Stimulated activated CD8-positive, alpha-beta memory T cell treated with anti-CD3 and anti-CD28 coated beads, Interleukin-12 subunit alpha, Interleukin-12 subunit beta, amount 100 ng/mL, for 1 hour (primary cell): ENCODE measurements around the gene MSI2.

Experiments used
- DNase-seq: peaks from one replicate; pipeline ENCODE4 v3.0.0-alpha.2; 2020; ENCODE audit warnings: low read depth

The MSI2 gene

DNA sequence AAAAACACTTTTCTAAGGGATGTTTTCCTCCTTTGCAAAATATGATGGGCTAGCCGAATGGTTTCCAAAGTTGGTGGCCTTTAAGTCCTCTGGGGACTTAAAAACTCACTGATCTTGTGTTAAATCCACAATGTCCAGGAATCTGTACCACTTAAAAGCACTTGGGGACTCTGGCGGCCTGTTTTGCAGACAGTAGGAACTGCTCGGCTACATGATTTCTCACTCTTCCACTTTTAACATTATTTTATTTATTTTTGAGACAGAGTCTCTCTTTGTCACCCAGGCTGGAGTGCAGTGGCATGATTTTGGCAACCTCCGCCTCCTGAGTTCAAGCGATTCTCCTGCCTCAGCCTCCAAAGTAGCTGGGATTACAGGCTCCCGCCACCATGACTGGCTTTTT is 9.1 kb upstream of the MSI2 start:
- DNase-seq: no peak

GRCh38 chr17:57247913-57248312 is 8.4 kb upstream of the MSI2 start:
- no peak for DNase-seq

- no peak for DNase-seq
Measured at GRCh38 chr17:57249520-57249919, 6.8 kb upstream of the MSI2 start.

DNA sequence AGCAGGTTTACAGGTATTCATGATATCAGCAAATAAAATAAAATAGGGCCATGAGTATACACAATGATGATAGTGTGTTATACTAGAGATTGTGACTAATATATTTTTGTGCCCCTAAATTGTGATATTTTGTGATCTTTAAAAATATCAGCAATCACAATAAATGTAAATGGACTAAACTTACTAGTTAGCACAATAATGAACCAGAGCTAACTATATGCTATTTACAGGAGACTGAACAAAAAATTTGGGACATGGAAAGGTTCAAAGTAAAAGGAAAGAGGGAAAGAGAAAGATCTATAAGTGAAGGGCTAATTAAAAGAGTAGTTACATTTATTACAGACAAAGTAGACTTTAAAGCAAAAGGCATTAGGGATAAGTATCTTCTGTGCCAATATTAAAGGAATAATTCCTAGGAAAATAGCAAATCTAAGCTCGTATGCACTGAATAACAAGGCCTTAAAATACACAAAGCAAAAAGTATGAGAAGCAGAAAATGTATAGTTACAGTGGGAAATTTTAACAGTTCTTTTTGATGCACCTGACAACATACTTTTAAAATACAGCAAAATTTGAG is 5.0 kb upstream of the MSI2 start:
- DNase-seq: no peak

DNA sequence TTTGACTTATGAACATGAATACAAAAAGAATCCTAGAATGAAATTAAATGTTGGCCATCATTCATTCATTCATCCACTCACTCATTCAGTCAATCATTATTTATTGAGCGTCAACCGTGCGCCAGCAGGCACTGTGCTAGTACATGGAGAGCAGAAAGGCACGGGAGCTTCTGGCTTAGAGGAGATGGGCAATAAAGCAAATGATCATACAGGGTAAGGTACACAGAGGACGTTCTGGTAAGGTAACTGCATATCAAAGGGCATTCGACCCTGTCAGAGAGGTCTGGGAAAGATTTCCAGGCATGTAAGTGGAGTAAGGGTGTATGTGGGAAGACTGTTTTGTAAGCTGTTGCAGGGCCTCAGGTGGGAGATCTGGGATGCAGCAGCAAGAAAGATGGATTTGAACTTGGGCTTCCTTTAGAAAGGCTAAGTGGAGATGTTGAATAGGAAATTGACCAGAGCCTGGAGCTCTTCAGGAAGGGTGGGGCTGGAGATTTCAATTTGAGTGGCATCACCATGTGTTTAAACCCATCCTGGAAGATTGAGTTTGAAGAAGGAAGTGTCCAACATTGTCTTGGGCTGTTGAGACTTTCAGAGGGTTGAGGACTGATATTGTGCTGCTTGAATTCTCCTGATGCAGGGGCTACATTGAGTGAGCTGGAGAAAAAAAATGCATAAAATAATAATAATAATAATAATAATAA is 2.8 kb upstream of the MSI2 start:
- no peak for DNase-seq

- no peak for DNase-seq
Measured at GRCh38 chr17:57255182-57255775, 1.0 kb upstream of the MSI2 start.

GRCh38 chr17:57256708-57257112 is 387 bp downstream of the MSI2 start:
- no peak for DNase-seq

DNA sequence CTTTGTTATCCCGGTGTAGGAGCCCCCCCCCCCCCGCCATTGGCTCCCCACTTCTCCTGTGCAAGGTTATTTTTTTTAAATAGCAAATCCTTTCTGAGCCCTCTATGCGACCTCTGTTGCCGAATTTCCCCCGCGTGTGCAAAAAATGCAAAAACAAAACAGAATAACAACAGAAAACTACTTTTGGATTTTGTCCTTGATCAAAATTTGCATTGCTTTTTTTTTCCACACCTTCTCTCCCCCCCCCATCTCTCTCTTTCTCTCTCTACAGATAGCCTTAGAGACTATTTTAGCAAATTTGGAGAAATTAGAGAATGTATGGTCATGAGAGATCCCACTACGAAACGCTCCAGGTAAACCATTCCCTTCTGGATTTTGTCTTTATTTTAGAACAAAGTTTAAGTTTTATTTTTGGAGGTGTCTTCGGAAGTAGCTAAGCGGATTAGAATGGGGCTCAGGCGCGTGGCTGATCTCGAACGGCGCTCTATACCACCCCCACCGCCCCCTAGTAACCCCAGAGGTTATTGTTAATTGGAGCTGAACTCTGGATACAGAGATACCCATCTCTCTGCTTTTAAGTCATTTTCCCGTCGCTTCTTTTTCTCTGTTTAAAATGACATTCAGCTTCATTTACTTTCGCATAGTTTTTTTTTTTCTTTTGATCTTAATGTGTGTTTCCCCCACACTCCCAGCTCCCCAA is 1.0 kb downstream of the MSI2 start:
- DNase-seq: no peak

DNA sequence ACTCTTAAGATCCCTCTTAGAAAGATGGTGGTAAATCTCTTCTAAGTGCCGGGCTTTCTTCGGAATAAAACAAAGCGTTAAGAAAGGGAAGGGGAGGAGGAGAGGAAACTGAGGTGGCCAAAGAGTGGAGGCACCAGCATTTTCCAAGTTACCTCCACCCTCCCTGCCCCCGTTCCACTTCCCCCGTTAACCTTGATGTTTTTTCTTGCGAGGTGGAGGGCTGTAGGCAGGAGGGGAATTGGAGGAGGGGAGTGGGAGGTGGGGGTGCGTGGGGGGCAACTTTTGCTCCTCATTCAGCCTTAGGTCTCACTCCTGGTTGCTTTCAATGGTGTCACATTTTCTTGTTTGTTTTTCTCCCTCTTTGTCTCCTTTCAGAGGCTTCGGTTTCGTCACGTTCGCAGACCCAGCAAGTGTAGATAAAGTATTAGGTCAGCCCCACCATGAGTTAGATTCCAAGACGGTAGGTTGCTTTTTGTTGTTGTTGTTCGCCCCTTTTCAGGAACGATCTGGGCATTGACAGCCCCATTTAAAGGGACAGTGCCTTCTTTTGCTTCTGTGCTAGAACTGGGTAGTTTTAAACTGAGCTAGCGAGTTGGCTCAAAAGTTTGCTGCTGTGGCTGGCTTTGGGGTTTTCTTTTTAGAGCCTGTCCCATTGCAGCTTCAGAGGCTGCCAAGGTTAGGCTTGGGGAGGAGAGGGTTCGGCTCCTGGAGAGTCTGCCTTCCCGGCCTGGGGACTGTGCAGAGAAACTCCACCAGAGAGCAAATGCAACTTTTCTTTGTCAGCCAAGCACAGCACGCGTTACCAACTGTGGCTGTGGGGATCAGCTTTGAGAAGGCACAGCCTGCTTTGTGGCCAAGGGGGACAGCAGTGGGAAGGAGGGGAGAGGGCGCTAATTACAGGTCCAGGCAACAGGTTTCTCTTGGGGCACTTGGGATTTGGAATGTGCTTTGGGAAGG is 1.9 kb downstream of the MSI2 start:
- no peak for DNase-seq

DNA sequence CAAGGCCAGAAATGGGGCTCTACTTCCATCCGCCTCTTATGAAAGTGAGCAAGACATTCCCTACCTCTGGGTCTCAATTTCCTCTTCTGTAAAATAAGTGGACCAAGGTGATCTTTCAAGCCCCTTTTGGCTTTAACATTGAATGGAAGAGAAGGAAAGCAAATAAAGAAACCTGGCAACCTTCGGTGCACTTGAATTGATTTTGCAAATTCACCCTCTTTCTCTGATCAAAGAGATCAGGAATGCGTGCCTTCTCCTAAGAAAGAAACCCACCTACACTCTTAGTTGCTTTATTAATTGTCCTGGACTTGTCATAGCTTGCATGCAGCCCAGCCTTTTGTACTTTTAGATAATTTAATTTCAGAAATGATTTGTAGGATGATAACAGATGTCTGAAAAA is 3.0 kb downstream of the MSI2 start:
- DNase-seq: no peak

DNA sequence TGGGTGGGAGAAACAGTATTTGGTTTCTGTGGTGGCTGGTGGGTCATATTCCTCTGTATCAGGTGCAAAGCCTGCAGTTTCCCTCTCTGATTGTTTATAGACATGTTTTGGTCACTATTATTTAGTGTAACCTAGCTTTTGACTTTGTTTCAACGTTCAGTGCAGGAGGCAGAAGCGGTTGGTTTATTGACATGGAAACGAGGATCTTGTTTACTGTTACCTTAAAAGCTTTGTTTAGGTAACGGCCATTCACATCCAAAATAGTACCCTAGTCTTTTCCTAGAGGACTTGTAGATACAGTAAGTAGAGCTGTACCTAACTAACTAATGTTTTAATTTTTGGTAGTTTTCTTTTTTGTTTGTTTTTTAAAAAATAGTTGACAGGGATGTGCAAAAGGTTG is 3.5 kb downstream of the MSI2 start:
- DNase-seq: no peak

DNA sequence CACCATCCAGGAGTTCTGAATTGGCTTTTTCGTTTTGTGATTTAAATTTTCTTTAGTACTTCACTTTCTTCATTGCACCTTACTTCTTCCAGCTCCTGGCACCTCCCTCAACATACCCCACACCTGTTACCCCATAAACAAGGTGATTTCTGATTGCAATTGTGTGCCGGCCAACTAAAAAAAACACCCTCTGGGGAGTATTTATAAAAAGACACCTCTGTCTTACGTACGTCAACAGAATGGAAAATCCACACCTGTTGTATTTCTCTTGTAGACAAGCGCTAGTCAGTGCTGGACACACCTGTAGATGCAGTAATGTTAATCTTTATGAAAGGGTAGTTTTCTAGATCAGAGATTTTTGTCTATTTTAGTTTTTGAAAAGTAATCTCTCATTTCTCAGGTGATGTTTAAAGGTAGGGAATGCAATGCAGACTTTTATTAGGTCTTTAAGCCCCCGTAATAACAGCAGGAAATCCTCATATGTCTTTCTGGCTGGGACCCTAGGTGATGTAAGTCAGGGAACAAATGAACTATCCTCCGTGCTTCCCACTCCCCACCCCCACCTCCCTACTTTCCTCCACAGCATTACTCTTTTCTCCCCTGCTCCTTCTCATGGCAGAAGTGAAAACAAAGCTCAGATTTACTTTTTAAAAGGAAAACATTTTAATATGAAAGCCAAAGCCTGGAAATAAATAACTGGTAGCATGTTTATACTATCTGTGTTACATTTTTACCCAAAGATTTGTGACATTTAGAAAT is 4.2 kb downstream of the MSI2 start:
- DNase-seq: no peak

- DNase-seq: no peak
Measured at GRCh38 chr17:57261084-57261461, 4.8 kb downstream of the MSI2 start.

GRCh38 chr17:57262557-57262956 is 6.2 kb downstream of the MSI2 start:
- DNase-seq: no peak

DNA sequence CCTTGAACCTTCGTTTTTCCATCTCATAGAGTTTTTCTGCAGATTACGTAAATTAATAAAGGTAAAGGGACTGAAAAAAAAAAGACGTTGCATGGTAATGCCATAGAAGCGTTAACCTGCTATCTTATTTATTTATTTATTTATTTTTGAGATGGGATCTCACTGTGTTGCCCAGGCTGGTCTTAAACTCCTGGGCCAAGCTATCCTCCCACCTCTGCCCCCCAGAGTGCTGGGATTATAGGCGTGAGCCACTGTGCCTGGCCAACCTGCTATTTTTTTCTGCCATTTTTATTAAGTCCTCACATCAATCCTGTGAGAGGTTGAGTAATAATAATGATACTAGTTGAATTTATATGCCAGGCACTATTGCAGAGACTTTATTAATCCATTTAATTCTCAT is 7.9 kb downstream of the MSI2 start:
- no peak for DNase-seq

DNA sequence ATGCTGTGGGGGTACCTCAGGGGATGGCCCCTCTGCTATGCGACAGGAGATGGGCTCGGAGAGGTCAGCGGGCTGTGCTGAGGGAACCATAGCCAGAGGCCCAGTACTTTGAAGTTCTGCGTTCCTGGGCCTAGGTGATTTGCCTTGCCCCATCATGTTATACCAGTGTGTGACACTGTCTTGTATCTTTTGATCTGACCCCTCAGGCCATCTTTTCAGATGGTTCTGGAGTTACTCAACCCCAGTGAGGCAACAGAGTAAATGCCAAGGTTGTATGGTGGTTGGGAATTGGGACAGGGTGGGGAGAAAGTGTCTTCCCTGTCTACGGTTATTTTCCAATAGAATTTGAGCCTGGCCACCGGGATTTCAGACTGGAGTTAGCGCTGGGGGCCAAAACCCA is 8.5 kb downstream of the MSI2 start:
- DNase-seq: no peak

- no peak for DNase-seq
Measured at GRCh38 chr17:57266902-57267311, 10.6 kb downstream of the MSI2 start.

DNA sequence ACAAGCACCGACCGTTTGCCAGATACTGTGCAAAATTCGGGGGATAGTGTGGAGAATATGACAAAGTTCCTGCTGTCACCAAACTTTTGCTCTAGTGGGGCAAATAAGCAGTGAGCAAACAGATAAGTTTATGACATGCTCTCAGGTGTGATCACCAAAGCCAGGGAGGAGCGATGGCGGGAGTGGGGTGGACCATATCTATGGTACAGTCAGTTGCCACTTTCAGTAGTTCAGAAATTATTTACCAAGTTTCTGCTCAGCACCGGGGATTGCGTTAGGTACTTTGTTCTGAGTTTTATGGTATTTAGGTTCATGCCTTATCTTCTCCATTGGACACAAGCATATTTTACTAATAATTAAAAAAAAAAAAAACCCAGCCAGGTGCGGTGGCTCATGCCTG is 11.9 kb downstream of the MSI2 start:
- no peak for DNase-seq

DNA sequence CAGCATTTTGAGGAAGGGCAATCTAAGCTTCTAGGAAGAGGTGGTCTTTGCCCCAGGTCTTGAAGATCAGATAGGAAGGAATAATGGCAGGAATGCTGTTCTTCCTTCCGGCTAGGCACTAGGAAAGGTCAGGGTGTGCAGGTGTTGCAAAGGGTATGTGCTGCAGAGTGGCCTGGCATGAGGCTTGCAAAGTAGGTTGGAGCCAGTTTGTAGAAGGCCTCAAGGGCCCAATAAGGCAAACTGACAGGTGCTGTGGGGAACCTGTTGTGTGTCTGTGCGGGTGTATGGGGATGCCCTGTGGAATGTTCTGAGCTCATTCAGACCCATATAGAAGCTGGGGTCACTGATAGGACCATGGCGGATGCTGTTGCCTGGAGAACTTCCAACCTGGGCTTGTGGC is 12.7 kb downstream of the MSI2 start:
- no peak for DNase-seq

DNA sequence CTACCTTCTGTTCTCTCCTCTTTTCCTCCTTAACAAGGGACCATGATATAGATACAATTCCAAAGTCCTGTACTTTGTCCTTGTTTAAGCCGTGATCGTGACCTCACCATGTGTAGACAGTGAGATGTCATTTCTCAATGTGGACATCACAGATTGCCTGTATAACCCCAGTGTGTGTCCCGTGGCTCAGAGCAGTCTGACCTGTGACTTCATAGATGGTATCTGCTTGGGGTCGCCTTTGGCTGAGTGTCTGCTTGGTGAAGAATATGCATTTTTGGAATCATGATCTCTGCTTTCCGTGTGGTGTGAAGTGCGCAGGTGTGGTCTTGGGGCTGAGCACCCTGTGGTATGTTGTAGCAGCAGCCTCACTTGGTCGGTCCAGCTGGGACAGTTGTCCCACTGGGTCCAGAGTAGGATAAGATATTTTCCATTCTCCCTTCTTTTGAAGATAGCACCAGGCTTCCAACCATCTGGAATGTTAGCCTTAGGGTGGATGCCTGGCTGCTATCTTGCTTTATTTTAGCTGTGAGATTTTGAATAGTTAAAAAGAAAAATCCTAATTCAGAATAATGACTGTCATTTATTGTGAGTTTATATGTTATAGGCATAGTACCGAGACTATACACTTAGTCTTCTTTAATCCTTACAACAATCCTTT is 13.4 kb downstream of the MSI2 start:
- DNase-seq: no peak

GRCh38 chr17:57270801-57271245 is 14.5 kb downstream of the MSI2 start:
- DNase-seq: no peak
